ENCODE measurements around the gene BRICD5.

Gene BRICD5

DNA sequence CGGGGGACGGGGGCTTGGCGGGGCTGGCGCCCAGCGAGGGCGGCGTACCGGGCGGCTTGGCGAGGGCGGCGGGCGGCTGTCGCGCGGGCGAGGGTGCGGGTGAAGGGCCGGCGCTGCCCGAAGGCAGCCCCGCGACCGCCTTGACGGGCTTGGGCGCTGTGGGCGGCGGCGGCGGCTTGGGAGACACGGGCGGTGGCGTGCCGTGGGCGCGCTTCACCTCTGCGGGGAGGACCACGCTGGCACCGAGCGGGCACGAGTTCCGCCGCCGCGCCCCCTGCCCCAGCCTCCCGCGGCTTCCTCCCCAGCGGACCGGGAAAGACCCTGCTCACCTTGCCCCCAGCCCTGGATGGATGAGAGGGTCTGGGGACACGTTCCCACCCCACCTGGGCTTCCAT lies 31.6 kb downstream of the BRICD5 start:
- no peak for DNase-seq

DNA sequence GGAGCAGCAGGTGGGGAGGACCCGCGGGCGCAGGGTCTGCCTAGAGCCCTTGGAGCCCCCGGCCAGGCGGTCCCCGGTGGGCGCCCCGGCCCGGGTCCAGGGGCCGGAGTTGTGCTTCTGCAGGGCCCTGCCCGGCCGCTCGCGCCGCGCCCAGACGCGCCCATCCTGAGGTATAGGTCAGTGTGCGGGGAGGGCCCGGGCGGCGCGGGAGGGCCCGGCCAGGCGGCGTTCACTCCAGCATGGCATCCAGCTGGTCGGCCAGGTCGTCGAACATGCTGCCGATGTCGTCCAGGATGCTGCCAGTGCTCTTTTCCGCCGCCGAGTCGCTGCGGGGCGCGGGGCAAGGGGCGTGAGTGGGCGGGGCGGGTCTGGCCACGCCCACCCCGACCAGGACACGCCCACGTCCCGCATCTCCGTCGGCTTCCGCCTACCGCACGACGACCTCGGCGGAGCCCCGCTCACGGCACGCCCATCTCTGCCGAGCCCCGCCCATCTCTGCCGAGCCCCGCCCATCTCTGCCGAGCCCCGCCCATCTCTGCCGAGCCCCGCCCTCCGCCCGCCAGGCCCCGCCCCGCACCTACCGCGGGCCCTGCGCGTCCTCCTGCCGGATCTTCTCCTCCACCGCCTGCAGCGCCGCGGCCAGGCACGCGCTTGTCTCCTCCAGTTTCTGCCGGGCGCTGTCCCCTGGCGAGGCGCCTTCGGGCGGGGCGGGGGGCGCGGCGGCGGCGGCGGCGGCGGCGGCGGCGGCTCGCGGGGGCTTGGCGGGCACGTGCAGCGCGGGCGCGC lies 32.1 kb downstream of the BRICD5 start:
- DNase-seq, result peak in 1 of 2 donors; percentile 17

DNA sequence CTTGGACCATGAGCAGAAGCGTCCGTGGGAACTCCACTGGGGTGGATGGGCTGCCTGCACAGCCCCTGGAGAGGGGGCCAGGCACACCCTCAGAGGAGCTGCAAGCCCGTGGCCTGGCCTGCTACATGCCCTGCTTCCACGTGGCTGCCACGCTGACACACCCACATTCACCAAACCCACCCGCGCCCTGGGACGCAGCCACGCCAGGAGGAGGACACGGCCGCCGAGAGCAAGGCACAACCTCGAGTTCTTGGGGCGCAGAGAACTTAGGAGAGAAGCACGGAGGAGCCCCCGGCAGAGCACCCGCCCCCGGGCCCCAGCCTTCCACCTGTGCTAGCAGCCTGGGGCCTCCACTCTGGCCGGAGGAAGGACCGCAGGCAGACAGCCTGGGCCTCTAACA lies 33.1 kb downstream of the BRICD5 start:
- DNase-seq, result no peak

DNA sequence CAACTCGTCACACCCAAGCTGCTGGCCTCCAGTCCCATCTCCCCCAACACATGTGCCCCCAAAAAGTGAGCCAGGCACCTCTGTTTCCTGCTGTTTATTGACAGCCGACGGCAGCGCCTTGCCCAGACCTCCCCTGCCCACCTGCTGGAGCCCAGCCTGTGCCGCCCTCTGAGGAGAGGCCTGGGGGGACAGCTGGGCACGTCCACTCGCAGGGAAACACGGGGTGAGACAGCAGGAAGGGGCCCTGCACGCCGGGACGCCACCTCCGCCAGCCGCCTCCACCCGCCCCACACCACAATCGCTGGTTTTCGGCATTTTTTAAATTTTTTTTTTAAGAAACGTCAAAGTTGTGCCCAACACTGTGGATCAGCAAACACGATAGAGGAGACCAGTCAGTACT lies 33.6 kb downstream of the BRICD5 start:
- no peak for DNase-seq

GRCh38 chr16:2176047-2176446 lies 34.6 kb downstream of the BRICD5 start:
- no peak for DNase-seq

DNA sequence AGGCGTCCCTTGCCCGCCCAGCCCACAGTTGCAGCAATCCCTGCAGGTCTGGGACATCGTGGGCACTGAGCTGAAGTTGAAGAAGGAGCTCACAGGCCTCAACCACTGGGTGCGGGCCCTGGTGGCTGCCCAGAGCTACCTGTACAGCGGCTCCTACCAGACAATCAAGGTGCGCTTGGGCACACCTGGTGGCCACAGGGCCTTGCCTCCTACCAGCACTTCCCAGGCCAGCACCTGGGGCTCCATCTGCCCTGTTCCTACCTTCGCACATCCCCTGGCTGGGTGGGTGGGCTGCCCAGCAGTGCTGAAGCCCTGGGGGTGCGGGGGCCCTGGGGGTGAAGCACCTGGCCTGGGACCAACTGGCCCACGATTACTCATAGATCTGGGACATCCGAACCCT lies 35.2 kb downstream of the BRICD5 start:
- DNase-seq, result no peak

- no peak for DNase-seq
Observed at GRCh38 chr16:2174396-2175131, 36.1 kb downstream of the BRICD5 start.

DNA sequence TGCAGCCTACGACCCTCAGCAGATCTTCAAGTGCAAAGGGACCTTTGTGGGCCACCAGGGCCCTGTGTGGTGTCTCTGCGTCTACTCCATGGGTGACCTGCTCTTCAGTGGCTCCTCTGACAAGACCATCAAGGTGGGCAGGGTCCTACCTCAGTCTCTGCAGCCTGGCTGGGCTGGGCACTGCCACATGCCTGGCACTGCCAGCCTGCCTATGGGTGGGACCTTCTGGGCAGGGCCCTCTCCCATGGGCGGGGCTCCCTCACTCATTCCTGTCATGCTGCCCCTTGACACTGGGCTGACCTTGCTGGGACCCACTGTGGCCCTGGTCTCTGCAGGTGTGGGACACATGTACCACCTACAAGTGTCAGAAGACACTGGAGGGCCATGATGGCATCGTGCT lies 36.7 kb downstream of the BRICD5 start:
- DNase-seq, result no peak

DNA sequence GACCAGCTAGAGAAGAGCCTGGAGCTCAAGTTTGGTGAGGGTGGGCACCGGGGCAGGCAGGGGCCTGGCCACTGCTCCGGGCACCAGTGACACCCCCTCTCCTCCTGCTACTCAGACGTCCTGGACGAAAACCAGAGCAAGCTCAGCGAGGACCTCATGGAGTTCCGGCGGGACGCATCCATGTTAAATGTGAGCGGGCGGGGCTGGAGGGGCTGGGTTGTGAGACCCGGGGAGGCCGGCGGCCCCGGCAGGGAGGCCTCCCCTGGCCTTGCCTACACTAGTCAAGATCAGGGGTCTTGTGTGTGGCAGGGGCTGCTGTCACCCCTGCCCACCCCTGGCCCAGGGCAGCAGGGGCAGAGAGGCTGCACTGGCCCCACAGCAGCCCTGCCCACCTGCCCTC lies 37.3 kb downstream of the BRICD5 start:
- DNase-seq, result no peak

DNA sequence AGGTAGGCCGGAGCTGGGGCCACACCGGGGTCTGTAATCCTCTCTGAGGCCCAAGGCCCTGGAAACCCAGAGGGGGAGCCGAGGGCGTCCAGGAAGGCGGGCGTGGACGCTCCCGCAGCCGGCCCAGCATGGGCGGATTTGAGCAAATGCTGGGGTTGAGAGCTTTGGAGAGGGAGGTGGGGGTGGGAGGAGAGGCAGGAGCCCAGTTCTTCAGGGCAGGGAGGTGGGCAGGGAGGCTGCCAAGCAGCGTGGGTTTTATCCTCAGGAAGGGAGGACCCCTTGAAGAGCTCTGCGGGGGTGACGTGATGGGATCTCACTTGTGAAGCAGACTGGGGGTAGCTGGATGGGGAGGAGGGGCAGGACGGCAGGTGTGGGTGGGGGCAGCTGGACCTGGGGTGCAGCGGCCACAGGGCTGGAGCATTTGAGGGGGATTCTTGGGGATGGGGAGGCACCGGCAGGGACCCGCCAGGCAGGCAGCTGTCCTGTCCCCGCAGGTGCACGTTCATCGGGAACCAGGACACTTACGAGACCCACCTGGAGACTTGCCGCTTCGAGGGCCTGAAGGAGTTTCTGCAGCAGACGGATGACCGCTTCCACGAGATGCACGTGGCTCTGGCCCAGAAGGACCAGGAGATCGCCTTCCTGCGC lies 37.9 kb downstream of the BRICD5 start:
- DNase-seq, result no peak

DNA sequence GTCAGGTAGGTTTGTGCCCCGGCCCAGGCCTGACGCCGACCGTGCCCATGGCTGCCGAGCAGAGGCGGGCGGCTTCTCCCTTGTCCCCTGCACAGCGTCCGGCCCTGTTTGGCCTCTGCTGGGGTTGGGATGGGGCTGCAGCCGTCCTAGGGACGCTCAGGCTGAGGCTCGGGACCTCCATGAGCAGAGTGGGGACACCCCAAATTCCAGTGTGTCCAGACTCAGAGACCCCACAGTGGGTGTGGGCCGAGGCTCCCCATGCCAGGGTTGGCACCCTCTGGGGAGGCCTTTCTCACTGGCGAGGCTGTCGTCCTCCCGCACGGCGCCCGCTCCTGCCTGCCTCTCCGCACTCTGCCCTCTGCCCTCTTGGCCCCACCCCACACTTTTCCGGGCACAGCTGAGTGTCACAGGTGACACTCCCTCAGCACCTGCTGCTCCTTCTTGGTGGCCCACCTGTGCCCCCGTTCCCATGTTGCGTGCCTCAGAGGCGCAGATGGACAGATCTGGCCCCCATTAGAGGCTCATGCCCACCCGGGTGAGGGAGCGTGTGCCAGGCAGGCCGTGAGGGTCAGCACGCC lies 39.0 kb downstream of the BRICD5 start:
- no peak for DNase-seq

DNA sequence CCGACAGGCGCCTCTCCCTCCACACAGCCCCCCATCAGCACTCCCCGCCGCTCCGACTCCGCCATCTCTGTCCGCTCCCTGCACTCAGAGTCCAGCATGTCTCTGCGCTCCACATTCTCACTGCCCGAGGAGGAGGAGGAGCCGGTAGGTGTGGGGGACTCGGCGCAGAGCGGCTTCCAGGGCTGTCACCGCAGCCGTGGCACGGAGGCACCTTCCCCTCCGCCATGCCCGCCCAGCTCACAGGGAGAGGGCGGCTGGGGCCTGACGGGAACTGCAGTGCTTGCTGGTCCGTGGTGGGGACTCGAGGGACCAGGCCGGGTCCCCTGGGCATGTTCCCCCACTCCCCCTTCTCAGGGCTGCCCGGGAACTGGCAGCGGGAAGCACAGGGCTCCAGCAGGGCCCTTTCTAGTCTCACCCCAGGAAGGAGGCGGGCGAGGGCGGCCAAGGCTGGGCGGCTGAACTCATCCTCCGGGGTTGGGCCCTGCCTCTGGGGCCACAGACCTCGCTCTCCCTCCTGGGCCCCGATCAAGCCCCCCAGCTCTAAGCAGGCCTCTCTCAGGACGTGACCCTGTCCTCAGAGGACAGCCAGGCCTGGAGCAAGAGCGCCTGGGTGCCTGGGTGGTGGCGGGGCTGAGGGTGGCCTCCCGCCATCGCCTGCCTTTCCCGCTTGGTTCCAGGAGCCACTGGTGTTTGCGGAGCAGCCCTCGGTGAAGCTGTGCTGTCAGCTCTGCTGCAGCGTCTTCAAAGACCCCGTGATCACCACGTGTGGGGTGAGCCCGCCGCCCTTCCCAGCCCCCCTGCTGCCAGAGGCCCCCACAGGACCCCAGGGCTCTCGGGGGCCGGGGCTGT lies 39.9 kb downstream of the BRICD5 start:
- no peak for DNase-seq

- no peak for DNase-seq
Observed at GRCh38 chr16:2170080-2170479, 40.6 kb downstream of the BRICD5 start.

DNA sequence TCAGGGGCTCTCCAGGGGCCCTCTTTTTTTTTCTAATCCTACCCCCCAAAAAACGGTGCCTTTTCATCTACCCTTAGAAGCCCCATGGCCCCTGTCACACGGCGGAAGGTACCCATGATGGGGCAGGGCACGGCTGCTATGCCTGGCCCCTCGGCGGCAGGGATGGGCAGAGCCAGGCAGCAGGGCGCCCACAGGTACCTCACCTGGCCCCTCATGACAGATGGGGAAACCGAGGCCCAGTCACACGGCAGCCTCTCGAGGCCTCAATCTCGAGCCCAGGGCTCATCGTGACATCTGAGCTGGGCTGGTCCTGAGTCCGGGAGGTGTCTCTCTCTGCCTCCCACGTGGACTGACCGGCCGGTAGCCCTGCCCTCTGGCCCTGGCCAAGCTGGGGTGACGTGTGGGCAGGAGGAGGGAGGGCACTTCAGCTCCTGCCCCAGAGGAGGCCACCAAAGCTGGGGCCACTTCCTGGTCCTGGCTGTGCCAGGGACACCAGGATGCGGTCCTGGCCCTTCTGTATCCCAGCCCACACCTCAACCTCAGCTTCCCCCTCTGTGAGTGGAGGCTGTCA lies 43.5 kb downstream of the BRICD5 start:
- DNase-seq, result no peak

GRCh38 chr16:2166263-2167067 lies 44.2 kb downstream of the BRICD5 start:
- no peak for DNase-seq

- no peak for DNase-seq
Observed at GRCh38 chr16:2165861-2166260, 44.8 kb downstream of the BRICD5 start.

- DNase-seq, result no peak
Observed at GRCh38 chr16:2163211-2163881, 47.3 kb downstream of the BRICD5 start.

DNA sequence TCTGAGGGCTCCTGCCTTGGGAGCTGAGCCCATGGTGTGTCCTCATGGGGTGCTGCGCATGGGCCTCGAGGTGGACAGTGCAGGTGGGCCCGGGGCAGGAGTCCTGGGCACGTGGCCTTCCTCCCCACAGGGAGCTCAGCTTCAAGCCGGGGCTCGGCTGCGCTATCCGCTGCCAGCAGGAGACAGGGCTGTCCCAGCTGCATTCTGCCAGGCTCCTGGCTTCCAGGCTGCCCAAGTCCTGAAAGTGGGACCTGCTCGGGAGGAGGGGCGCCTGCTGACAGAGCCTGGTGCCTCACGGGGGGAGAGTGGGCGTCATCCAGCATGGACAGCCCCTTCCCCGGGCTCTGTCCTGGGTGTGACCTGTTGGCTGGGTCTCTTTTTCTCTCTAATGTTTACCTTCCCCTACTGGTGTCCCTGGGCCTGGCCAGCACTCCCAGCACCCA lies 48.0 kb downstream of the BRICD5 start:
- no peak for DNase-seq

GRCh38 chr16:2161911-2162310 lies 48.8 kb downstream of the BRICD5 start:
- no peak for DNase-seq

DNA sequence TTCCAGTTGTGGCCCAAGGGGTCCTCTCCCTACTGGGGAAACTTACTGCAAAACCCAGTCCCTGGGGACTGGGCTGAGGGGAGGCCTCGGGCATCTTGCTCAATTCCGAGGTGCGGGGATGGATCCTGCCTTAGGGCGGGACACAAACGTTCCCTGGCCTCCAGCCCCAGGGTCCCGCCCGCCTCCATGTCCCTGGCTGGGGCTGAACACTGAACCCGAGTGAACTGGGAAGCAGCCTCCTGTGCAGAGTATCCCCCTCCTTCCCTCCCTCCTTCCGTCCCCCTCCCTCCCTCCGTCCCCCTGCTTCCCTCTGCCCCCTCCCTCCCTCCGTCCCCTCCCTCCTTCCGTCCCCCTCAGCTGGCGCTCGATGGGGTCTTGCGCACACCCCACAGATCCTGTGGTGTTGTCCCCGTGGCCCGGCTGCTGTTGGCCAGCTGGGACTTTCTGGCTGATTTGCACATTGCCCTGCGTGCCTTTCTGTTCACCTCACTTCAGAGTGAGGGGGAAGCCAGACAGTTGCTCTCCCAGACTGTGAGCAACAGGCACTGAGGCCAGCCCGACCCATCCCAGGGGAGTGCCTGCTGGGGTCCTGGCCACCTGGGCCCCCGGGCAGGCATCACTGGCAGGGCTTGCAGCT lies 49.6 kb downstream of the BRICD5 start:
- DNase-seq, result no peak

All from activated CD4-positive, alpha-beta T cell treated with anti-CD3 and anti-CD28 coated beads for 4 hours (primary cell).